Stimulated activated effector memory CD8-positive, alpha-beta T cell treated with anti-CD3 and anti-CD28 coated beads, Interleukin-12 subunit alpha, Interleukin-12 subunit beta, amount 100 ng/mL, for 72 hours (primary cell): ENCODE data around the gene NPM3.

ENCODE experiments used
- ATAC-seq: fragments of 150-1000 bp; cut with Tn5 transposase; 2 replicates; pipeline ENCODE4 v1.10.0; 2021
- DNase-seq, 2 donors: peaks; one replicate each; pipeline ENCODE4 v3.0.0; 2021 to 2022; ENCODE audit warnings: low spot score in 2 of 2
- H3K27ac Mint-ChIP-seq: one replicate; pipeline ENCODE4 v1.8.0; 2022; ENCODE audit warnings: mild to moderate bottlenecking, mixed read lengths
- H3K36me3 Mint-ChIP-seq: one replicate; pipeline ENCODE4 v1.8.0; 2022; ENCODE audit warnings: mild to moderate bottlenecking, mixed read lengths
- H3K4me1 Mint-ChIP-seq: one replicate; pipeline ENCODE4 v1.8.0; 2022; ENCODE audit warnings: mixed read lengths
- H3K4me3 Mint-ChIP-seq: one replicate; pipeline ENCODE4 v1.8.0; 2022; ENCODE audit warnings: mild to moderate bottlenecking, mixed read lengths
- H3K9me3 Mint-ChIP-seq: one replicate; pipeline ENCODE4 v1.8.0; 2022; ENCODE audit warnings: mixed read lengths

NPM3 gene

GRCh38 chr10:101759309-101760247 lies 23.7 kb downstream of the NPM3 start:
- no peak for ATAC-seq
- no peaks in the 10 kb centered on the region for H3K4me1 Mint-ChIP-seq
- H3K27ac Mint-ChIP-seq, result no peak overlapping the region
- H3K36me3 Mint-ChIP-seq, result no peaks in the 10 kb centered on the region
- DNase-seq, result no peak
- H3K9me3 Mint-ChIP-seq, result no peaks in the 10 kb centered on the region
- no peak overlapping the region for H3K4me3 Mint-ChIP-seq

GRCh38 chr10:101758858-101759257 lies 24.4 kb downstream of the NPM3 start:
- Mint-ChIP-seq H3K4me1 (no peaks in the 10 kb centered on the region), H3K9me3 (no peaks in the 10 kb centered on the region), H3K27ac (no peak overlapping the region), H3K4me3 (no peak overlapping the region), H3K36me3 (no peaks in the 10 kb centered on the region)
- no peak for ATAC-seq
- DNase-seq, result no peak

- no peak overlapping the region for H3K27ac Mint-ChIP-seq
- no peak overlapping the region for H3K4me3 Mint-ChIP-seq
- DNase-seq (no peak), ATAC-seq (no peak)
- no peaks in the 10 kb centered on the region for H3K4me1 Mint-ChIP-seq
- no peaks in the 10 kb centered on the region for H3K36me3 Mint-ChIP-seq
- no peaks in the 10 kb centered on the region for H3K9me3 Mint-ChIP-seq
Observed at GRCh38 chr10:101752241-101752640, 31.0 kb downstream of the NPM3 start.

- Mint-ChIP-seq H3K4me1 (no peaks in the 10 kb centered on the region), H3K9me3 (no peaks in the 10 kb centered on the region), H3K4me3 (no peak overlapping the region), H3K36me3 (no peaks in the 10 kb centered on the region), H3K27ac (no peak overlapping the region)
- DNase-seq (no peak), ATAC-seq (no peak)
Observed at GRCh38 chr10:101749047-101750016, 33.9 kb downstream of the NPM3 start.

- no peak for DNase-seq
- Mint-ChIP-seq H3K36me3 (no peaks in the 10 kb centered on the region), H3K27ac (no peak overlapping the region), H3K4me1 (no peaks in the 10 kb centered on the region), H3K4me3 (no peak overlapping the region), H3K9me3 (no peaks in the 10 kb centered on the region)
- no peak for ATAC-seq
Observed at GRCh38 chr10:101748496-101748895, 34.8 kb downstream of the NPM3 start.

GRCh38 chr10:101745074-101745696 lies 38.1 kb downstream of the NPM3 start:
- Mint-ChIP-seq H3K4me1 (no peaks in the 10 kb centered on the region), H3K9me3 (no peaks in the 10 kb centered on the region), H3K4me3 (no peak overlapping the region), H3K27ac (no peak overlapping the region), H3K36me3 (no peaks in the 10 kb centered on the region)
- ATAC-seq, result no peak
- no peak for DNase-seq

- Mint-ChIP-seq H3K27ac (no peak overlapping the region), H3K4me1 (no peaks in the 10 kb centered on the region), H3K36me3 (no peaks in the 10 kb centered on the region), H3K4me3 (no peak overlapping the region), H3K9me3 (no peaks in the 10 kb centered on the region)
- DNase-seq, result no peak
- ATAC-seq, result no peak
Observed at GRCh38 chr10:101744267-101744666, 39.0 kb downstream of the NPM3 start.

- DNase-seq (no peak), ATAC-seq (no peak)
- Mint-ChIP-seq H3K36me3 (no peaks in the 10 kb centered on the region), H3K4me3 (no peak overlapping the region), H3K4me1 (no peaks in the 10 kb centered on the region), H3K9me3 (no peaks in the 10 kb centered on the region), H3K27ac (no peak overlapping the region)
Observed at GRCh38 chr10:101741938-101742337, 41.3 kb downstream of the NPM3 start.

- H3K27ac Mint-ChIP-seq, result no peak overlapping the region
- no peak for DNase-seq
Observed at GRCh38 chr10:101736666-101737065, 46.6 kb downstream of the NPM3 start.

GRCh38 chr10:101732096-101732495 lies 51.1 kb downstream of the NPM3 start:
- Mint-ChIP-seq H3K9me3 (no peaks in the 10 kb centered on the region), H3K4me1 (no peaks in the 10 kb centered on the region), H3K4me3 (no peak overlapping the region), H3K27ac (no peak overlapping the region), H3K36me3 (no peaks in the 10 kb centered on the region)
- ATAC-seq, result no peak
- no peak for DNase-seq

More at GRCh38 chr10:101736666-101737065, 46.6 kb downstream of the NPM3 start:
- no peak for ATAC-seq
- no peaks in the 10 kb centered on the region for H3K9me3 Mint-ChIP-seq
- no peak overlapping the region for H3K4me3 Mint-ChIP-seq
- no peaks in the 10 kb centered on the region for H3K36me3 Mint-ChIP-seq
- no peaks in the 10 kb centered on the region for H3K4me1 Mint-ChIP-seq
